ENCODE data around the gene TLR8.

- TF ChIP-seq CTCF (IDR thresholded peaks at IDR 0.05) (no peak), TAF1 (IDR thresholded peaks at IDR 0.05; ENCODE audit: borderline replicate concordance, low read depth, low read length) (no peak)
These were observed 38.7 kb upstream of the TLR8 start for GRCh38 chrX:12867685-12868084.

Measured in SK-N-SH (cell line).